A549 (cell line): ENCODE results near the gene ZPLD1.

Experiments used
- BCL3 ChIP-seq: fragments of >200 bp; sonication (Bioruptor Twin); formaldehyde crosslinking; IDR thresholded peaks from 3 replicates; pipeline ENCODE4 v1.6.1; 2016
- CHD2 ChIP-seq: fragments of 150-350 bp; IDR thresholded peaks from 2 replicates; pipeline ENCODE4 v1.6.1; 2014; ENCODE audit warnings: low read length; ENCODE audit not compliant: partially characterized antibody
- CTCF ChIP-seq: fragments of >200 bp; sonication (Bioruptor Twin); formaldehyde crosslinking; IDR thresholded peaks from 3 replicates; pipeline ENCODE4 v1.5.1; 2016
- FOSL2 ChIP-seq, 2 experiments: fragments of 450-650 bp in 1 of 2; fragments of >200 bp in 1 of 2; sonication (Bioruptor Twin) in 1 of 2; formaldehyde crosslinking; IDR thresholded peaks; 2 replicates each; pipeline versions ENCODE4 v1.5.0 to v1.6.1; 2016 to 2020; ENCODE audit warnings: mild to moderate bottlenecking in 1 of 2, moderate library complexity in 1 of 2
- MAZ ChIP-seq: fragments of 150-350 bp; IDR thresholded peaks from 2 replicates; pipeline ENCODE4 v1.6.1; 2014; ENCODE audit warnings: antibody characterized with exemption, low read depth, low read length, borderline replicate concordance
- POLR2A ChIP-seq: IDR thresholded peaks from 2 replicates; pipeline ENCODE4 v1.6.1; 2012; ENCODE audit warnings: mild to moderate bottlenecking, low read length
- RCOR1 ChIP-seq: fragments of 150-350 bp; IDR thresholded peaks from 2 replicates; pipeline ENCODE4 v1.6.1; 2014; ENCODE audit warnings: antibody characterized with exemption, low read length, low read depth
- TP53 ChIP-seq: fragments of 250-450 bp; sonication (Bioruptor Pico); IDR thresholded peaks from 2 replicates; pipeline ENCODE4 v1.5.0; 2021; ENCODE audit warnings: mild to moderate bottlenecking, moderate library complexity
- TF ChIP-seq, protein P1 (sequence below): fragments of 450-650 bp; IDR thresholded peaks from 2 replicates; pipeline ENCODE4 v1.6.1; 2014; ENCODE audit warnings: antibody characterized with exemption
- TF ChIP-seq, protein P2 (sequence below): fragments of 200-600 bp; sonication (generic); IDR thresholded peaks from 2 replicates; pipeline ENCODE4 v1.6.1; 2016; ENCODE audit warnings: antibody characterized with exemption, mild to moderate bottlenecking, moderate library complexity

DNA sequence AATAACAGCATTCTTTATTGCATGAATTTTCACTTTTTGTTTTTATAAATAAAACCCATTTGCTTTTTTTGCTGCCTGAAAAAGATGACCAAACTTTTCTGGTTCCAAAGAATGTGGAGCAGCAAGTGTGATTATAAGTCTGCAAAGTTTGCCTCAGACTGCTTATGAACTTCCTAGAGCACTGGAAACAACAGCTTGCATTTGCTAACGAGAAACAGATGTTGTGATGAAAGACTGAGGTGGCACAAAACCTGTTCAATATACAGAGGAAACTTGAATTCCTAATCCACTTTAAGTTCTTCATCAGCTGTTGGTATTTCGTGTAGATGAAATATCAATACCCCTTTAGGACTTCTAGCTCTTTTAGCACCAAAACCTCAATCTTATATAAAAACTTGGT, 9.3 kb downstream of the ZPLD1 start:
- TF ChIP-seq CTCF (no peak), TP53 (CRISPR knock-in tag) (no peak), BCL3 (no peak), POLR2A (no peak), RCOR1 (no peak), CHD2 (no peak), FOSL2 (IDR thresholded peaks at IDR 0.05) (no peak), FOSL2 (CRISPR knock-in tag; IDR thresholded peaks at IDR 0.05) (no peak), MAZ (no peak)
- TF ChIP-seq, protein P1, sequence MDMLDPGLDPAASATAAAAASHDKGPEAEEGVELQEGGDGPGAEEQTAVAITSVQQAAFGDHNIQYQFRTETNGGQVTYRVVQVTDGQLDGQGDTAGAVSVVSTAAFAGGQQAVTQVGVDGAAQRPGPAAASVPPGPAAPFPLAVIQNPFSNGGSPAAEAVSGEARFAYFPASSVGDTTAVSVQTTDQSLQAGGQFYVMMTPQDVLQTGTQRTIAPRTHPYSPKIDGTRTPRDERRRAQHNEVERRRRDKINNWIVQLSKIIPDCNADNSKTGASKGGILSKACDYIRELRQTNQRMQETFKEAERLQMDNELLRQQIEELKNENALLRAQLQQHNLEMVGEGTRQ: no peak
- TF ChIP-seq, protein P2, sequence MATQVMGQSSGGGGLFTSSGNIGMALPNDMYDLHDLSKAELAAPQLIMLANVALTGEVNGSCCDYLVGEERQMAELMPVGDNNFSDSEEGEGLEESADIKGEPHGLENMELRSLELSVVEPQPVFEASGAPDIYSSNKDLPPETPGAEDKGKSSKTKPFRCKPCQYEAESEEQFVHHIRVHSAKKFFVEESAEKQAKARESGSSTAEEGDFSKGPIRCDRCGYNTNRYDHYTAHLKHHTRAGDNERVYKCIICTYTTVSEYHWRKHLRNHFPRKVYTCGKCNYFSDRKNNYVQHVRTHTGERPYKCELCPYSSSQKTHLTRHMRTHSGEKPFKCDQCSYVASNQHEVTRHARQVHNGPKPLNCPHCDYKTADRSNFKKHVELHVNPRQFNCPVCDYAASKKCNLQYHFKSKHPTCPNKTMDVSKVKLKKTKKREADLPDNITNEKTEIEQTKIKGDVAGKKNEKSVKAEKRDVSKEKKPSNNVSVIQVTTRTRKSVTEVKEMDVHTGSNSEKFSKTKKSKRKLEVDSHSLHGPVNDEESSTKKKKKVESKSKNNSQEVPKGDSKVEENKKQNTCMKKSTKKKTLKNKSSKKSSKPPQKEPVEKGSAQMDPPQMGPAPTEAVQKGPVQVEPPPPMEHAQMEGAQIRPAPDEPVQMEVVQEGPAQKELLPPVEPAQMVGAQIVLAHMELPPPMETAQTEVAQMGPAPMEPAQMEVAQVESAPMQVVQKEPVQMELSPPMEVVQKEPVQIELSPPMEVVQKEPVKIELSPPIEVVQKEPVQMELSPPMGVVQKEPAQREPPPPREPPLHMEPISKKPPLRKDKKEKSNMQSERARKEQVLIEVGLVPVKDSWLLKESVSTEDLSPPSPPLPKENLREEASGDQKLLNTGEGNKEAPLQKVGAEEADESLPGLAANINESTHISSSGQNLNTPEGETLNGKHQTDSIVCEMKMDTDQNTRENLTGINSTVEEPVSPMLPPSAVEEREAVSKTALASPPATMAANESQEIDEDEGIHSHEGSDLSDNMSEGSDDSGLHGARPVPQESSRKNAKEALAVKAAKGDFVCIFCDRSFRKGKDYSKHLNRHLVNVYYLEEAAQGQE: no peak
